Measurements from ENCODE around the gene THOC6. TPM values are rescaled to one million over a fixed set of nuclear protein-coding genes. Genes with fewer than 3 reads are reported as not detected.

THOC6 gene
- total and polyA plus RNA-seq, 7 experiments from 2014 or later, result 25.3 to 60.6 (median 27.0) TPM

DNA sequence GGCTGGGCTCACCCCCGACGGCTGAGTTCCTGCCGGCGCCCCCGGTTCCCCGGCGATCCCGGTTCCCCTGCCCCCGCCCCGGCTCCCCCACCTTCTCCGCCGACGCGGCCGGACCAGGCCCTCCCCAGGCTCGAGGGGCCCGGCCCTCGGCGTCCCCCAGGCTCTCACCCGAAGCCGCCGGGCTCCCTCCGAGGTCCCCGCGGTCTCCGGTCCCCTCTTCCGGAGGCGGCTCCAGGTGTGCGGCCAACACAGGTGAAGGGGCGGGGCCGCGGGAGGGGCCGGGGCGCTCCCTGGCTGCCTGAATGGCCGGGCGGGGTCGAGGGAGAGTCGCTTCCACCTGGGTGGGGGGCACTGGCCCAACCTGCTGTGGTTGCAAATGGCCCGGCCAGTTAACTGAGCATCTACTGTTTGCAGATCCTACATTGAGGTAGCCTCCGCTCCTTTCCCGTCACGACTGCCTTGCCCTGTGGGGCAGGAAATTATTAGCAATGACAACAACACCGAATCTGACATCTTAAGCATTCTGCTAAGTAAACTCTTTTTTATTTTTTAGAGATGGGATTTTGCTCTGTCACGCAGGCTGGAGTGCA lies 13.0 kb downstream of the THOC6 start, which contains the start of gene BICDL2:
Gene BICDL2 (minus strand): TSS at position 219 of the 590 bp plus-strand sequence. CDS start 1,448 bp downstream, outside the sequence.
- Mint-ChIP-seq H3K4me3 (peak within 1 kb of the TSS; percentile 20 to 77 (median 52)), H3K27ac (peak within 1 kb of the TSS in 4 of 9 donors; percentile 29 to 85 (median 58)), H3K9me3 (no peaks in the 10 kb centered on the region), H3K27me3 (peaks cover 65 to 81% (median 68%) of the 10 kb centered on the region in 5 donors), H3K36me3 (no peaks in the 10 kb centered on the region), H3K4me1 (peaks cover 0 to 19% (median 9%) of the 10 kb centered on the region in 7 donors)
- Histone ChIP-seq H3K27ac (ENCODE audit: low read depth, low read length) (no peak within 1 kb of the TSS), H3K27me3 (ENCODE audit: control insufficient read depth in 2 of 2, insufficient read depth in 2 of 2, low read length in 2 of 2) (peaks cover 18 to 39% of the 10 kb centered on the region in 2 donors), H3K4me1 (ENCODE audit: control insufficient read depth in 2 of 2, insufficient read depth in 2 of 2, low read length in 2 of 2) (peaks cover 0 to 6% of the 10 kb centered on the region in 2 donors), H3K9me3 (ENCODE audit: control insufficient read depth in 2 of 3, low read length in 3 of 3) (no peaks in the 10 kb centered on the region), H3K36me3 (ENCODE audit: control insufficient read depth in 2 of 3, insufficient read depth in 3 of 3, low read length in 3 of 3) (no peaks in the 10 kb centered on the region), H3K4me3 (ENCODE audit: low read length) (no peak within 1 kb of the TSS)
- CTCF ChIA-PET, result interaction anchor here (0.7 kb wide), 1 partner anchor 31 kb away, joined by 3 read pairs; no protein-coding TSS in a partner anchor
- ATAC-seq (no peak), DNase-seq (no peak)
- intact Hi-C loops (cut with micrococcal nuclease), result no loop called here
- POLR2A ChIA-PET, result interaction anchor here (1.3 to 1.6 kb wide), 3 partner anchors 11 to 56 kb away, joined by 3 to 7 read pairs (median 5); no protein-coding TSS in a partner anchor

DNA sequence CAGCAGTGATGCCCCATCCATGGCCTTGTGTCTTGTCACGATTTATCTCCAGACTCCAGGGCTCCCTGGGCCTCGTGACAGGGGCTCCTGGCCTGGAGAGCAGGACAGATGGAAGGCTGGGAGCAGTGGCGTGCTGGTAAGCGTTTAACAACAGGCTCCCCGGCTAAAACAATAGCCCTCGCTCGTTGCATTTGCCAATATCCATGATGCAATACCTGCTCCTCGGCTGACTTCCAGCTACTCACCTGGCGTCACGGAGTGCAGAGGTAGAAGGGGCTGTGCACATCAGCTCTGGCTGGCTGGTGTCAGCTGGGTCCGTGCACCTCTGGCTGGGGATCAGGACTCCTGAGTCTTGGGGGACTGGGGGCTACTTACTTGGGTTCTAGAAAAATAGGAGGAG lies 14.4 kb downstream of the THOC6 start:
- Mint-ChIP-seq H3K27me3 (peaks cover 53 to 69% (median 61%) of the 10 kb centered on the region in 5 donors), H3K27ac (no peak overlapping the region)

DNA sequence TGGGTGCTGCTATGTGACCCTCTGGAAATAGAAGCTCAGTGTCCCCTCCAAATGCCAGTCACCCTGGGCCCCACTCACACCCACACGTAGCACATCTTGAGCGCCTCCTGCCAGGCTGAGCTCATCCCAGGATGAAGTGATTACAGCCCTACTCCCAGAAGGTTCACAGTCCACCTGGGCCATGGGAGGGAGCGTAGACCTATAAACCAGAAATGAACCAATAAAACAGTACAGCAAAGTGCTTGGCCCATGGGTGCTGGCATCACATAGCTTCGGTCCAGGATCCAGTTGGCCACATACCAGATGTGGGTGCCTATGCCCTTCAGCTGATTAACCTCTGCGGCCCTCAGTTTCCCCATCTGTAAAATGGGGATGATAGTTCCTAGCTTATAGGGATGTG lies 15.1 kb downstream of the THOC6 start:
- intact Hi-C loops (cut with micrococcal nuclease), result no loop called here

More for the DNA sequence above, 14.4 kb downstream of the THOC6 start:
- Mint-ChIP-seq H3K36me3 (no peaks in the 10 kb centered on the region), H3K4me1 (peaks cover 0 to 11% (median 9%) of the 10 kb centered on the region in 7 donors), H3K9me3 (no peaks in the 10 kb centered on the region), H3K4me3 (no peak overlapping the region)
- Histone ChIP-seq H3K27ac (ENCODE audit: low read depth, low read length) (no peak overlapping the region), H3K9me3 (ENCODE audit: control insufficient read depth in 2 of 3, low read length in 3 of 3) (no peaks in the 10 kb centered on the region), H3K4me3 (ENCODE audit: low read length) (no peak overlapping the region), H3K27me3 (ENCODE audit: control insufficient read depth in 2 of 2, insufficient read depth in 2 of 2, low read length in 2 of 2) (peaks cover 12 to 48% of the 10 kb centered on the region in 2 donors), H3K36me3 (ENCODE audit: control insufficient read depth in 2 of 3, insufficient read depth in 3 of 3, low read length in 3 of 3) (no peaks in the 10 kb centered on the region), H3K4me1 (ENCODE audit: control insufficient read depth in 2 of 2, insufficient read depth in 2 of 2, low read length in 2 of 2) (peaks cover 0 to 6% of the 10 kb centered on the region in 2 donors)
- DNase-seq (no peak), ATAC-seq (no peak)
- intact Hi-C loops (cut with micrococcal nuclease), result no loop called here
- ChIA-PET POLR2A (interaction anchor here (0.9 to 1.6 kb wide), 5 partner anchors 9 to 92 kb away, joined by 3 to 5 read pairs (median 3); no protein-coding TSS in a partner anchor), CTCF (interaction anchor here (0.8 to 1.4 kb wide), 2 partner anchors 8 to 10 kb away, joined by 4 to 5 read pairs; no protein-coding TSS in a partner anchor)

DNA sequence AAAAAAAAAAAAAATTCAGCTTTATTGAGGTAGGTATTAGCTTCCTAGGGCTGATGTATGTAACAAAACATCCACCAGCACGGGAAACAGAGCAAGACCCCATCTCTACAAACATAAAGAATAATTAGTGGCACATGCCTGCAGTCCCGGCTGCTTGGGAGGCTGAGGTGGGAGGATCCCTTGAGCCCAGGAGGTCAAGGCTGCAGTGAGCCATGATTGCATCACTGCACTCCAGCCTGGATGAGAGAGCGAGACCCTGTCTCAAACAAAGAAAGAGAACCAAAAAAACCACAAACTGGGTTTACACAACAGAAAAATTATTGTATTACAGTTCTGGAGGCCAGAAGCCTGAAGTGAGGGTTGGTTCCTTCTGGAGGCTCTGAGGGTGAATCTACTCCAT lies 18.5 kb downstream of the THOC6 start:
- Mint-ChIP-seq H3K4me3 (no peak overlapping the region), H3K27ac (no peak overlapping the region), H3K27me3 (peaks cover 32 to 62% (median 52%) of the 10 kb centered on the region in 5 donors), H3K9me3 (peaks cover 0 to 2% (median 0%) of the 10 kb centered on the region in 11 donors), H3K4me1 (peaks cover 9 to 19% (median 13%) of the 10 kb centered on the region in 7 donors), H3K36me3 (peaks cover 0 to 5% (median 0%) of the 10 kb centered on the region in 5 donors)
- no peak overlapping the region for H3K4me3 ChIP-seq (ENCODE audit: low read length)
- H3K9me3 ChIP-seq (ENCODE audit: control insufficient read depth in 2 of 3, low read length in 3 of 3), result no peaks in the 10 kb centered on the region
- H3K27ac ChIP-seq (ENCODE audit: low read depth, low read length), result no peak overlapping the region
- no peaks in the 10 kb centered on the region for H3K36me3 ChIP-seq (ENCODE audit: control insufficient read depth in 2 of 3, insufficient read depth in 3 of 3, low read length in 3 of 3)
- CTCF ChIA-PET, result interaction anchor here (0.8 to 1.1 kb wide), 3 partner anchors 9 to 87 kb away, joined by 3 to 7 read pairs (median 4); no protein-coding TSS in a partner anchor
- POLR2A ChIA-PET, result interaction anchor here (0.6 to 1.3 kb wide), 4 partner anchors 11 to 122 kb away, joined by 3 to 7 read pairs (median 4); no protein-coding TSS in a partner anchor
- DNase-seq, result no peak
- ATAC-seq, result no peak
- intact Hi-C loops (cut with micrococcal nuclease), result no loop called here
- peaks cover 8 to 29% of the 10 kb centered on the region in 2 donors for H3K4me1 ChIP-seq (ENCODE audit: control insufficient read depth in 2 of 2, insufficient read depth in 2 of 2, low read length in 2 of 2)
- peaks cover 9 to 50% of the 10 kb centered on the region in 2 donors for H3K27me3 ChIP-seq (ENCODE audit: control insufficient read depth in 2 of 2, insufficient read depth in 2 of 2, low read length in 2 of 2)

More for the DNA sequence above, 15.1 kb downstream of the THOC6 start:
- no peak overlapping the region for H3K4me3 Mint-ChIP-seq
- no peak overlapping the region for H3K27ac Mint-ChIP-seq
- H3K36me3 ChIP-seq (ENCODE audit: control insufficient read depth in 2 of 3, insufficient read depth in 3 of 3, low read length in 3 of 3), result no peaks in the 10 kb centered on the region
- no peak overlapping the region for H3K27ac ChIP-seq (ENCODE audit: low read depth, low read length)
- H3K36me3 Mint-ChIP-seq, result no peaks in the 10 kb centered on the region
- H3K27me3 ChIP-seq (ENCODE audit: control insufficient read depth in 2 of 2, insufficient read depth in 2 of 2, low read length in 2 of 2), result peaks cover 12 to 52% of the 10 kb centered on the region in 2 donors
- H3K4me3 ChIP-seq (ENCODE audit: low read length), result no peak overlapping the region
- ChIA-PET CTCF (interaction anchor here (0.5 to 1.4 kb wide), 4 partner anchors 9 to 91 kb away, joined by 4 to 6 read pairs (median 6); no protein-coding TSS in a partner anchor), POLR2A (interaction anchor here (0.9 to 1.6 kb wide), 5 partner anchors 9 to 91 kb away, joined by 3 to 5 read pairs (median 3); no protein-coding TSS in a partner anchor)
- no peak for ATAC-seq
- DNase-seq, result no peak
- no peaks in the 10 kb centered on the region for H3K9me3 ChIP-seq (ENCODE audit: control insufficient read depth in 2 of 3, low read length in 3 of 3)
- H3K27me3 Mint-ChIP-seq, result peaks cover 46 to 69% (median 61%) of the 10 kb centered on the region in 5 donors
- H3K4me1 ChIP-seq (ENCODE audit: control insufficient read depth in 2 of 2, insufficient read depth in 2 of 2, low read length in 2 of 2), result peaks cover 0 to 6% of the 10 kb centered on the region in 2 donors
- H3K9me3 Mint-ChIP-seq, result peaks cover 0 to 1% (median 0%) of the 10 kb centered on the region in 11 donors
- H3K4me1 Mint-ChIP-seq, result peaks cover 0 to 10% (median 9%) of the 10 kb centered on the region in 7 donors

DNA sequence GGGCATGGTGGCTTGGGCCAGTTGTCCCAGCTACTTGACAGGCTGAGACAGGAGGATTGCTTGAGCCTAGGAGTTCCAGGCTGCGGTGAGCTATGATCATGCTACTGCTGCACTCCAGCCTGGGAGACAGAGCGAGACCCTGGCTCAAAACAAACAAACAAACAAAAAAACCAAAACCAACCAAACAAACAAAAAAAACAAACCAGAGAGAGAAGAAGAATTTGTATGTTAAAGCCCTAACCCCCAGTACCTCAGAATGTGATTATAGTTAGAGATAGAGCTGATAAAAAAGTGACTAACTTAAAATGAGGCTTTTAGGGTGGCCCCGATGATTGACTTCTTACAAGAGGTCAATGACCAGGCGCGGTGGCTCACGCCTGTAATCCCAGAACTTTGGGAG lies 20.9 kb downstream of the THOC6 start:
- H3K27ac ChIP-seq (ENCODE audit: low read depth, low read length), result no peak overlapping the region
- H3K4me3 ChIP-seq (ENCODE audit: low read length), result no peak overlapping the region
- H3K4me1 ChIP-seq (ENCODE audit: control insufficient read depth in 2 of 2, insufficient read depth in 2 of 2, low read length in 2 of 2), result peaks cover 8 to 29% of the 10 kb centered on the region in 2 donors
- POLR2A ChIA-PET, result interaction anchor here (0.7 to 2.3 kb wide), 3 partner anchors 13 to 185 kb away, joined by 3 to 8 read pairs (median 3); no protein-coding TSS in a partner anchor
- H3K36me3 ChIP-seq (ENCODE audit: control insufficient read depth in 2 of 3, insufficient read depth in 3 of 3, low read length in 3 of 3), result no peaks in the 10 kb centered on the region
- Mint-ChIP-seq H3K27me3 (peaks cover 13 to 44% (median 37%) of the 10 kb centered on the region in 5 donors), H3K9me3 (peaks cover 0 to 2% (median 0%) of the 10 kb centered on the region in 11 donors), H3K4me3 (peak overlapping the region; percentile 75 to 90 (median 78)), H3K4me1 (peaks cover 16 to 28% (median 22%) of the 10 kb centered on the region in 7 donors), H3K27ac (peak overlapping the region in 1 of 9 donors; percentile 75), H3K36me3 (peaks cover 0 to 14% (median 0%) of the 10 kb centered on the region in 5 donors)
- H3K27me3 ChIP-seq (ENCODE audit: control insufficient read depth in 2 of 2, insufficient read depth in 2 of 2, low read length in 2 of 2), result peaks cover 0 to 36% of the 10 kb centered on the region in 2 donors
- DNase-seq (no peak), ATAC-seq (no peak)
- intact Hi-C loops (cut with micrococcal nuclease), result loop anchor here (1.0 to 2.0 kb wide), 2 partner anchors 13 to 14 kb away; no protein-coding TSS in a partner anchor
- no peaks in the 10 kb centered on the region for H3K9me3 ChIP-seq (ENCODE audit: control insufficient read depth in 2 of 3, low read length in 3 of 3)
- CTCF ChIA-PET, result interaction anchor here (1.1 to 1.7 kb wide), 3 partner anchors 13 to 84 kb away, joined by 3 to 5 read pairs (median 3); no protein-coding TSS in a partner anchor

Measured in naive thymus-derived CD4-positive, alpha-beta T cell (primary cell).